ENCODE measurements around the gene GSTA4.
"Not testable (repeated sequence)": the region's sequence is repeated elsewhere in the genome, so short reads cannot be mapped to it uniquely, and the experiment has no call there.

GSTA4 gene

GRCh38 chr6:52955871-52956270 lies 39.2 kb downstream of the GSTA4 start:
- Histone ChIP-seq H2AFZ (ENCODE audit: low read depth, low read length) (no peak overlapping the region), H3K4me1 (ENCODE audit: low read length) (no peaks in the 10 kb centered on the region), H3K79me2 (ENCODE audit: low read length) (no peaks in the 10 kb centered on the region), H3K4me2 (ENCODE audit: low read length) (no peak overlapping the region), H4K20me1 (ENCODE audit: insufficient read depth, low read length) (no peaks in the 10 kb centered on the region), H3K27me3 (ENCODE audit: low read depth, low read length) (no peaks in the 10 kb centered on the region), H3K9me3 (ENCODE audit: insufficient read depth, low read length) (no peaks in the 10 kb centered on the region), H3K4me3 (ENCODE audit: low read length) (no peak overlapping the region), H3K9ac (ENCODE audit: low read length) (no peak overlapping the region), H3K36me3 (replicated peaks; ENCODE audit: low read depth, low read length) (no peaks in the 10 kb centered on the region), H3K27ac (ENCODE audit: low read length) (no peak overlapping the region)
- no peak for TF ChIP-seq EZH2phosphoT487 (IDR thresholded peaks at IDR 0.05; ENCODE audit: low read depth)
- TF ChIP-seq, protein P1, sequence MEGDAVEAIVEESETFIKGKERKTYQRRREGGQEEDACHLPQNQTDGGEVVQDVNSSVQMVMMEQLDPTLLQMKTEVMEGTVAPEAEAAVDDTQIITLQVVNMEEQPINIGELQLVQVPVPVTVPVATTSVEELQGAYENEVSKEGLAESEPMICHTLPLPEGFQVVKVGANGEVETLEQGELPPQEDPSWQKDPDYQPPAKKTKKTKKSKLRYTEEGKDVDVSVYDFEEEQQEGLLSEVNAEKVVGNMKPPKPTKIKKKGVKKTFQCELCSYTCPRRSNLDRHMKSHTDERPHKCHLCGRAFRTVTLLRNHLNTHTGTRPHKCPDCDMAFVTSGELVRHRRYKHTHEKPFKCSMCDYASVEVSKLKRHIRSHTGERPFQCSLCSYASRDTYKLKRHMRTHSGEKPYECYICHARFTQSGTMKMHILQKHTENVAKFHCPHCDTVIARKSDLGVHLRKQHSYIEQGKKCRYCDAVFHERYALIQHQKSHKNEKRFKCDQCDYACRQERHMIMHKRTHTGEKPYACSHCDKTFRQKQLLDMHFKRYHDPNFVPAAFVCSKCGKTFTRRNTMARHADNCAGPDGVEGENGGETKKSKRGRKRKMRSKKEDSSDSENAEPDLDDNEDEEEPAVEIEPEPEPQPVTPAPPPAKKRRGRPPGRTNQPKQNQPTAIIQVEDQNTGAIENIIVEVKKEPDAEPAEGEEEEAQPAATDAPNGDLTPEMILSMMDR (IDR thresholded peaks at IDR 0.05; ENCODE audit: low read depth, low read length), result no peak

- H3K36me3 ChIP-seq (replicated peaks; ENCODE audit: low read depth, low read length), result no peaks in the 10 kb centered on the region
- no peaks in the 10 kb centered on the region for H3K4me1 ChIP-seq (ENCODE audit: low read length)
- no peak overlapping the region for H3K9ac ChIP-seq (ENCODE audit: low read length)
- H3K27ac ChIP-seq (ENCODE audit: low read length), result no peak overlapping the region
- no peak for TF ChIP-seq EZH2phosphoT487 (IDR thresholded peaks at IDR 0.05; ENCODE audit: low read depth)
- TF ChIP-seq, protein P1 (IDR thresholded peaks at IDR 0.05; ENCODE audit: low read depth, low read length), result no peak
- H3K9me3 ChIP-seq (ENCODE audit: insufficient read depth, low read length), result no peaks in the 10 kb centered on the region
- H3K4me2 ChIP-seq (ENCODE audit: low read length), result no peak overlapping the region
- H2AFZ ChIP-seq (ENCODE audit: low read depth, low read length), result no peak overlapping the region
- no peak overlapping the region for H3K4me3 ChIP-seq (ENCODE audit: low read length)
- H4K20me1 ChIP-seq (ENCODE audit: insufficient read depth, low read length), result no peaks in the 10 kb centered on the region
- H3K27me3 ChIP-seq (ENCODE audit: low read depth, low read length), result no peaks in the 10 kb centered on the region
- no peaks in the 10 kb centered on the region for H3K79me2 ChIP-seq (ENCODE audit: low read length)
Observed at GRCh38 chr6:52953911-52954839, 40.9 kb downstream of the GSTA4 start.

GRCh38 chr6:52946306-52946705 lies 48.8 kb downstream of the GSTA4 start:
- no peak overlapping the region for H3K9ac ChIP-seq (ENCODE audit: low read length)
- no peaks in the 10 kb centered on the region for H3K79me2 ChIP-seq (ENCODE audit: low read length)
- no peak overlapping the region for H3K27ac ChIP-seq (ENCODE audit: low read length)
- no peaks in the 10 kb centered on the region for H3K9me3 ChIP-seq (ENCODE audit: insufficient read depth, low read length)
- H2AFZ ChIP-seq (ENCODE audit: low read depth, low read length), result no peak overlapping the region
- no peaks in the 10 kb centered on the region for H3K4me1 ChIP-seq (ENCODE audit: low read length)
- H3K4me2 ChIP-seq (ENCODE audit: low read length), result no peak overlapping the region
- H3K4me3 ChIP-seq (ENCODE audit: low read length), result no peak overlapping the region
- no peaks in the 10 kb centered on the region for H3K36me3 ChIP-seq (replicated peaks; ENCODE audit: low read depth, low read length)
- no peaks in the 10 kb centered on the region for H4K20me1 ChIP-seq (ENCODE audit: insufficient read depth, low read length)
- H3K27me3 ChIP-seq (ENCODE audit: low read depth, low read length), result no peaks in the 10 kb centered on the region
- TF ChIP-seq, protein P1 (IDR thresholded peaks at IDR 0.05; ENCODE audit: low read depth, low read length), result no peak
- no peak for TF ChIP-seq EZH2phosphoT487 (IDR thresholded peaks at IDR 0.05; ENCODE audit: low read depth)

DNA sequence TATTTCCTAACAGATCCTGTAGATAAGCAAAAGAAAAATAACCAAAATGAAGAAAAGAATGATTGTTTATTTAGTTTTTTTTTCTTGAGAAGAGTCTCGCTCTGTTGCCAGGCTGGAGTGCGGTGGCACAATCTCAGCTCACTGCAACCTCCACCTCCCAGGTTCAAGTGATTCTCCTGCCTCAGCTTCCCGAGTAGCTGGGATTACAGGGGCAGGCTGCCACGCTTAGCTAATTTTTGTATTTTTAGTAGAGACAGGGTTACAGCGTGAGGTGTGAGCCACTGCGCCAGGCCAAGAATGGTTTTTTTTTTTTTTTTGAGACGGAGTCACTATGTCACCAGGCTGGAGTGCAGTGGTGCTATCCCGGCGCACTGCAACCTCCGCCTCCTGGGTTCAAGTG lies 52.3 kb downstream of the GSTA4 start:
- H3K27me3 ChIP-seq (ENCODE audit: low read depth, low read length); H3K79me2 ChIP-seq (ENCODE audit: low read length); H3K4me2 ChIP-seq (ENCODE audit: low read length); H3K9ac ChIP-seq (ENCODE audit: low read length); H3K27ac ChIP-seq (ENCODE audit: low read length); H2AFZ ChIP-seq (ENCODE audit: low read depth, low read length); H3K4me3 ChIP-seq (ENCODE audit: low read length); H3K9me3 ChIP-seq (ENCODE audit: insufficient read depth, low read length); H4K20me1 ChIP-seq (ENCODE audit: insufficient read depth, low read length); H3K36me3 ChIP-seq (replicated peaks; ENCODE audit: low read depth, low read length); H3K4me1 ChIP-seq (ENCODE audit: low read length): not testable (repeated sequence)
